Upper lobe of right lung (tissue), 1 donor: ENCODE data around the gene TMEM101. TPM values are rescaled to one million over a fixed set of nuclear protein-coding genes. Genes with fewer than 3 reads are reported as not detected.

Experiments
- ATAC-seq: fragments of 200-7000 bp; cut with Tn5 transposase; one replicate; pipeline ENCODE4 v1.9.1; 2020; ENCODE audit warnings: mild to moderate bottlenecking, moderate library complexity
- DNase-seq: peaks from one replicate; pipeline ENCODE4 v3.0.0-alpha.2; 2020
- H3K27ac ChIP-seq: fragments of 200-600 bp; one replicate; pipeline ENCODE4 v1.8.0; 2022
- H3K27me3 ChIP-seq: fragments of 200-600 bp; one replicate; pipeline ENCODE4 v1.8.0; 2022; ENCODE audit warnings: mild to moderate bottlenecking
- H3K36me3 ChIP-seq: fragments of 200-600 bp; one replicate; pipeline ENCODE4 v1.8.0; 2022
- H3K4me1 ChIP-seq: fragments of 200-600 bp; one replicate; pipeline ENCODE4 v1.8.0; 2022
- H3K4me3 ChIP-seq: fragments of 200-600 bp; one replicate; pipeline ENCODE4 v1.8.0; 2022; ENCODE audit warnings: mild to moderate bottlenecking
- H3K9me3 ChIP-seq: fragments of 200-600 bp; one replicate; pipeline ENCODE4 v1.8.0; 2022
- intact Hi-C: fragments of 100-400 bp; cut with DNase I; formaldehyde crosslinking; loops from one replicate; pipeline ENCODE4 v1.11.0; 2022
- total RNA-seq: library from RNA; stranded (reverse); fragmentation: NEBNext Ultra II Directional; extraction: Animal tissue kit (Norgen Biotek cat#: 25700); gene quantifications from one replicate; pipeline ENCODE4 v1.2.1, GENCODE V29; 2021
- TF ChIP-seq, protein P1 (sequence below): fragments of 200-600 bp; IDR thresholded peaks from one replicate; pipeline ENCODE4 v1.8.0; 2022; ENCODE audit warnings: antibody characterized with exemption
- donor health status: DM: no; HTN: yes; CAD: no; lungs with severe emphysema.

TMEM101 gene
- total RNA-seq, 1 donor from 2014 or later, result 27.4 TPM

DNA sequence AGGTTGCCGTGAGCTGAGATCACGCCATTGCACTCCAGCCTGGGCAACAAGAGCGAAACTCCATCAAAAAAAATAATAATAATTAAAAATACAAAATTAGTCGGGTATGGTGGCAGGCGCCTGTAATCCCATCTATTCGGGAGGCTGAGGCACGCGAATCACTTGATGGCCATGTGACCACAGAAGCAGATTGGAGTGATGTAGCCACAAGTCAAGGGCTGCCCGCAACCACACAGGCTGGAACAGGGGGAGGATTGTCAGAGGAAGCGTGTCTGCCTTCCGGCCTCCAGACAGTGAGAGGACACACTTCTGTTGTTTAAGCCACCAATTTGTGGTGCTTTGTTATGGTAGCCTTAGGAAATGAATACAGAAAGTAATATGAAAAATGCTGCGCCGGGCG is 22.1 kb downstream of the TMEM101 start:
- no peaks in the 10 kb centered on the region for H3K9me3 ChIP-seq
- H3K27ac ChIP-seq, result no peak overlapping the region
- TF ChIP-seq, protein P1, sequence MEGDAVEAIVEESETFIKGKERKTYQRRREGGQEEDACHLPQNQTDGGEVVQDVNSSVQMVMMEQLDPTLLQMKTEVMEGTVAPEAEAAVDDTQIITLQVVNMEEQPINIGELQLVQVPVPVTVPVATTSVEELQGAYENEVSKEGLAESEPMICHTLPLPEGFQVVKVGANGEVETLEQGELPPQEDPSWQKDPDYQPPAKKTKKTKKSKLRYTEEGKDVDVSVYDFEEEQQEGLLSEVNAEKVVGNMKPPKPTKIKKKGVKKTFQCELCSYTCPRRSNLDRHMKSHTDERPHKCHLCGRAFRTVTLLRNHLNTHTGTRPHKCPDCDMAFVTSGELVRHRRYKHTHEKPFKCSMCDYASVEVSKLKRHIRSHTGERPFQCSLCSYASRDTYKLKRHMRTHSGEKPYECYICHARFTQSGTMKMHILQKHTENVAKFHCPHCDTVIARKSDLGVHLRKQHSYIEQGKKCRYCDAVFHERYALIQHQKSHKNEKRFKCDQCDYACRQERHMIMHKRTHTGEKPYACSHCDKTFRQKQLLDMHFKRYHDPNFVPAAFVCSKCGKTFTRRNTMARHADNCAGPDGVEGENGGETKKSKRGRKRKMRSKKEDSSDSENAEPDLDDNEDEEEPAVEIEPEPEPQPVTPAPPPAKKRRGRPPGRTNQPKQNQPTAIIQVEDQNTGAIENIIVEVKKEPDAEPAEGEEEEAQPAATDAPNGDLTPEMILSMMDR, result no peak
- DNase-seq (no peak), ATAC-seq (no peak)
- intact Hi-C loops, result loop anchor here (10.0 kb wide), 1 partner anchor 48 kb away; the partner anchor contains the start of gene PPY
- no peak overlapping the region for H3K4me3 ChIP-seq
- no peaks in the 10 kb centered on the region for H3K36me3 ChIP-seq
- peaks cover 12% of the 10 kb centered on the region for H3K27me3 ChIP-seq
- H3K4me1 ChIP-seq, result peaks cover 6% of the 10 kb centered on the region

DNA sequence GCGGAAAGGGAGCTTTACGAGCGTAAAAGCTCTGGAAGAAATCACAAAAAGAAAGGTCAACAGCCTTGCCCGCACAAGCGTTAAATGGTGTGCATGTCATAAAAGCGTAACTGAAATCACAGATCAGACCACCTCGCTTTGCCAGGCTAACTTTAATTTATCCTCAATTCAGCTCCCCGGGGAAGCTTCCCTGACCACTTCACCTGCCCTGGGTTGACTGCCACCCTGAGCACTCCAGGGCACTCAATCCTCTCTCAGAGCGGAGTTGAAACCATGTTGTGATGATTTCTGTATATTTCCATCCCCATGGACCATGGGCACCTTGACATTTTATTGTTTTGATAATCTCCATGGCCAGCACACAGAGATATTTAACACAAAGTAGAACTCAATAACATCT is 26.5 kb downstream of the TMEM101 start:
- H3K9me3 ChIP-seq, result no peaks in the 10 kb centered on the region
- no peaks in the 10 kb centered on the region for H3K36me3 ChIP-seq
- no peak overlapping the region for H3K4me3 ChIP-seq
- intact Hi-C loops, result no loop called here
- TF ChIP-seq, protein P1, result no peak
- peaks cover 17% of the 10 kb centered on the region for H3K27me3 ChIP-seq
- no peak for ATAC-seq
- DNase-seq, result no peak
- H3K27ac ChIP-seq, result no peak overlapping the region
- peaks cover 8% of the 10 kb centered on the region for H3K4me1 ChIP-seq

DNA sequence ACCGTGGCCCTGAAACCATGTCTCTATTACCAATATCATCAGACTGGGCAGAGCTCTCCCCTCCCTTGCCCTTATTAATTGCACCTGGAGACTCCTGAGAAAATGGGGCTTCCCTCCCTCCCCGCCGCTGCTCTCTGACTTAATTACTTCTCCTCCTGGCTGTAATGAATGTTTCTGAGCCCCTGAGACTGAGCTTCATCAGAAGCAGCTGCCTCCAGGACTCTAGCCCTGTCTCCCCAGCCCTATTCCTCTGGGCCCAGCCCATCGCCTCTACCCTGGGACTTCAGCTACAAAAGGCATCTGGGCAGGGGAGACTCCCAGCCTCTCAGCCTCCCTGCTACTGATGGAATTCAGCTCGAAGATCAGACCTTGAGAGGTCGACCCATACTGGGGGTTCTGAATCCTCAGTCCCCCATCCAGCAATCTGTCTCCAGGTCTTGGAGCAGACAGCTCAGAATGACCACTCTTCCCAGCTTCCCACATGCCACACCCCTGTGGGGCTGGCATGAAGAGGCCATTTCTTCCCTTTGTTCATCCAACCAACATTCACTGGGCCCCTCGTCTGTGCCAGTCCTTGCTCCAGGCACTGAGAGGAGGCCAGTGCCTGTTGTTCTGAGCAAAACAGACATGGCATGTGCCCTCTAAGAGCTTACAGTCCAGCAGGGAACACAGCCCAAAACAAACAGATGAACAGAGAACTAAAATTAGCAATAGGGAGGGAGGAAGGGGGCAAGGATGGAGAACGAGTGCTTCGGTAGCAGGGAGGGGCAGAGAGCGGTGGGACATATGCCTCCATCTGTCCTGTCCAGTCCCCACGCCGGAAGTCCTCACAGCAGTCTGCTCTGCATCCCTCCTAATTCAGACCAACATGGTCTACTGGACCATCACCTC is 27.4 kb downstream of the TMEM101 start:
- no peak for ATAC-seq

DNA sequence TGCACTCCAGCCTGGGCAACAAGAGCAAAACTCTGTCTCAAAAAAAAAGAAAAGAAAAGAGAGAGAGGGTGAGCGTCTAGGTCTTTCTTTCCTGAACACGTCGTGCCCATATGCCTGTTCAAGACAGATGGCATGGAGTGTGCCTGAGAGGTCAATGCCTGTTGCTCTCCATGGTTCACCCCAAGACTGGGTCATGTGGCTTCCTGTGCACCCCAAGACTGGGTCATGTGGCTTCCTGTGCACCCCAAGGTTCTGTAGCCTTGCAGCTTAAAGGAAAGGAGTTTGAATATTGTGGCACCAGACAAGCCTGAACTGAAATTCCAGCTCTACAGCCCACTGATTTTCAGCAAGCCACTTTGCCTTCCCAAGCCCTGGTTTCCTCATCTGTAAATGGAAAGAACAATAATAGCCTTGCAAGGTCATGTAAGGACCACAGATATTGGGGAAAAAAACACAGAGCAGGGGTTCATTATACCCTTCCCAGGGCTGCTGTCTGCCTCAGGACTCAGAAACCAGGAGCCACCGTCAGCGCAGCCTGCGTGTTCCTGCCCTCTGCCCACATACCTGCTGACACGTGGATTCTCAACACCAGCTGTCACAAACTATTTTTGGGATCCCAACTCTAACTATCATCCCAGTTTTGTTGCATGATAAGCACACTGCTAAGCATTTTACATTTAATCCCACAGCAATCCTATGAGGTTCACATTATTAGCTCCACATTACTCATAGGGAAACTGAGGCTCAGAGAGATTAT is 28.4 kb downstream of the TMEM101 start:
- no peak for ATAC-seq
- peaks cover 9% of the 10 kb centered on the region for H3K4me1 ChIP-seq
- no peak overlapping the region for H3K27ac ChIP-seq
- intact Hi-C loops, result no loop called here
- H3K27me3 ChIP-seq, result peaks cover 36% of the 10 kb centered on the region
- H3K9me3 ChIP-seq, result no peaks in the 10 kb centered on the region
- no peaks in the 10 kb centered on the region for H3K36me3 ChIP-seq
- no peak overlapping the region for H3K4me3 ChIP-seq
- TF ChIP-seq, protein P1, result no peak
- no peak for DNase-seq

More for the DNA sequence above, 27.4 kb downstream of the TMEM101 start:
- Histone ChIP-seq H3K27ac (no peak overlapping the region), H3K36me3 (no peaks in the 10 kb centered on the region), H3K9me3 (no peaks in the 10 kb centered on the region), H3K4me3 (no peak overlapping the region), H3K4me1 (peaks cover 9% of the 10 kb centered on the region), H3K27me3 (peaks cover 26% of the 10 kb centered on the region)
- no peak for DNase-seq
- TF ChIP-seq, protein P1, result no peak
- intact Hi-C loops, result no loop called here

DNA sequence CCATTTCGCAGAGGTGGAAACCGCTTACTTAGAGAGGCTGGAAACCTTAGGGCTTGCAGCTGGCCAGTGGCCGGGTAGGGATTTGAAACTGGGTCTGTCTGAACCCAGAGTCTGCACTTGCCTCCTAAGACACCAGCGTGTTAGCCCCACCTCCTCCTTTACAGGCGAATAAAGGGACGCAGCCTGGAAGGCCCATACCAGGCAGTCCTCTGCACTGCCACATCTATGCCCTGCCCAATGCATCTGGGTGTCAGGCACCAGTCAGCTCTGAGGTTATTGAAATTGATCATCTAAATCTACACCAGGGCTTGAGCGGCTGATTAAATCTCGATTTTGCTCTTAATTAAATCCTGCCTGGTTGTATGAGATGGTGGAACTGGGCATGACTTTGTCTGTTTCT is 30.2 kb downstream of the TMEM101 start:
- ATAC-seq (peak; percentile 42), DNase-seq (no peak)
- Histone ChIP-seq H3K4me1 (peaks cover 9% of the 10 kb centered on the region), H3K36me3 (no peaks in the 10 kb centered on the region), H3K4me3 (peak overlapping the region; percentile 49), H3K27me3 (peaks cover 37% of the 10 kb centered on the region), H3K9me3 (no peaks in the 10 kb centered on the region), H3K27ac (no peak overlapping the region)
- TF ChIP-seq, protein P1, result no peak
- intact Hi-C loops, result no loop called here
